Measurements from ENCODE around the gene LPAR2.
A peak's percentile ranks its signal among the peaks of the same experiment; 100 is the strongest.

Gene LPAR2

GRCh38 chr19:19594381-19594780, 33.6 kb downstream of the LPAR2 start:
- DNase-seq = no peak

GRCh38 chr19:19592690-19593089, 35.3 kb downstream of the LPAR2 start:
- DNase-seq = no peak

GRCh38 chr19:19591133-19591825, 36.7 kb downstream of the LPAR2 start:
- DNase-seq = no peak

- DNase-seq = no peak
Measured at GRCh38 chr19:19588546-19588945, 39.5 kb downstream of the LPAR2 start.

GRCh38 chr19:19587771-19588170, 40.2 kb downstream of the LPAR2 start:
- no peak for DNase-seq

GRCh38 chr19:19584356-19584755, 43.7 kb downstream of the LPAR2 start:
- DNase-seq = no peak

GRCh38 chr19:19582471-19582870, 45.5 kb downstream of the LPAR2 start:
- no peak for DNase-seq

GRCh38 chr19:19581391-19581790, 46.6 kb downstream of the LPAR2 start:
- DNase-seq = no peak

GRCh38 chr19:19580418-19580817, 47.6 kb downstream of the LPAR2 start:
- DNase-seq = no peak

GRCh38 chr19:19579533-19580361, 48.3 kb downstream of the LPAR2 start:
- DNase-seq = no peak

GRCh38 chr19:19578252-19578651, 49.8 kb downstream of the LPAR2 start:
- peak; percentile 17 for DNase-seq

- peak; percentile 14 for DNase-seq
Measured at GRCh38 chr19:19575411-19575810, 52.6 kb downstream of the LPAR2 start.
